A549 (cell line): ENCODE measurements around the gene RPLP2. TPM values are rescaled to one million over a fixed set of nuclear protein-coding genes. Genes with fewer than 3 reads are reported as not detected.

Experiments used
- ATAC-seq, 2 experiments: fragments of 200-7000 bp in 1 of 2; fragments of >200 bp in 1 of 2; cut with Nextera tagmentation in 1 of 2; cut with Tn5 transposase in 1 of 2; 3 replicates each; pipeline versions ENCODE4 v1.8.0 to v1.9.1; 2018 to 2020; ENCODE audit warnings: mild to moderate bottlenecking in 1 of 2, moderate library complexity in 1 of 2
- CTCF ChIA-PET: fragments of 300-600 bp; sonication (Branson Sonifier 250); formaldehyde crosslinking; extraction: SDS; loops from one replicate; lab custom pipeline; 2021; ENCODE audit warnings: antibody characterized with exemption, inconsistent platforms; lab: Yijun Ruan, JAX
- POLR2A ChIA-PET: fragments of 350-600 bp; formaldehyde crosslinking; extraction: SDS; loops from one replicate; lab custom pipeline; 2021; ENCODE audit warnings: antibody characterized with exemption, inconsistent platforms; lab: Yijun Ruan, JAX
- DNase-seq, 2 experiments: peaks; one replicate each; pipeline versions ENCODE4 v3.0.0 to v3.0.0-alpha.2; 2011 to 2016; ENCODE audit warnings: low read depth in 1 of 2, low spot score in 1 of 2
- FAIRE-seq: peaks from 2 replicates; lab custom pipeline; 2011; peaks lifted over from hg19 to GRCh38; lab: Jason Lieb, UNC
- H3K27ac ChIP-seq, 2 experiments: fragments of >200 bp; sonication (Bioruptor Twin); formaldehyde crosslinking; 3 replicates each; pipeline ENCODE4 v1.5.1; 2016 to 2017
- H3K4me1 ChIP-seq: fragments of >200 bp; sonication (Bioruptor Twin); formaldehyde crosslinking; 3 replicates; pipeline ENCODE4 v1.6.1; 2016
- H3K4me2 ChIP-seq: fragments of >200 bp; sonication (Bioruptor Twin); formaldehyde crosslinking; 3 replicates; pipeline ENCODE4 v1.6.1; 2016
- H3K4me3 ChIP-seq: fragments of >200 bp; sonication (Bioruptor Twin); formaldehyde crosslinking; 3 replicates; pipeline ENCODE4 v1.5.1; 2016
- H3K9me3 ChIP-seq: fragments of >200 bp; sonication (Bioruptor Twin); formaldehyde crosslinking; 3 replicates; pipeline ENCODE4 v1.6.1; 2016
- CEBPB ChIP-seq, 2 experiments: fragments of >200 bp in 1 of 2; sonication (Bioruptor Twin) in 1 of 2; formaldehyde crosslinking in 1 of 2; IDR thresholded peaks; 2 replicates each; pipeline ENCODE4 v1.6.1; 2012 to 2016
- CHD2 ChIP-seq: fragments of 150-350 bp; IDR thresholded peaks from 2 replicates; pipeline ENCODE4 v1.6.1; 2014; ENCODE audit warnings: low read length; ENCODE audit not compliant: partially characterized antibody
- CHD4 ChIP-seq: fragments of 200-600 bp; sonication (generic); IDR thresholded peaks from 2 replicates; pipeline ENCODE4 v1.6.1; 2016; ENCODE audit warnings: antibody characterized with exemption, mild to moderate bottlenecking, borderline replicate concordance
- E2F6 ChIP-seq: IDR thresholded peaks from 2 replicates; pipeline ENCODE4 v1.6.1; 2012; ENCODE audit warnings: low read depth, borderline replicate concordance
- ELK1 ChIP-seq: fragments of 150-350 bp; IDR thresholded peaks from 2 replicates; pipeline ENCODE4 v1.6.1; 2014; ENCODE audit warnings: low read depth, mild to moderate bottlenecking, low read length
- EP300 ChIP-seq, 2 experiments: fragments of >200 bp; sonication (Bioruptor Twin); formaldehyde crosslinking; IDR thresholded peaks; 2 replicates in 1 of 2; 3 replicates in 1 of 2; pipeline ENCODE4 v1.6.1; 2016 to 2017
- FOSB ChIP-seq: fragments of 250-450 bp; sonication (Bioruptor Pico); IDR thresholded peaks from 2 replicates; pipeline ENCODE4 v1.5.0; 2020; ENCODE audit warnings: mild to moderate bottlenecking, moderate library complexity
- FOXS1 ChIP-seq: fragments of 250-450 bp; sonication (Bioruptor Pico); IDR thresholded peaks from 2 replicates; pipeline ENCODE4 v1.5.0; 2020; ENCODE audit warnings: mild to moderate bottlenecking, moderate library complexity
- HDAC2 ChIP-seq: fragments of 200-600 bp; sonication (generic); IDR thresholded peaks from 2 replicates; pipeline ENCODE4 v1.6.1; 2016
- HES2 ChIP-seq: fragments of >200 bp; sonication (Bioruptor Twin); formaldehyde crosslinking; IDR thresholded peaks from 2 replicates; pipeline ENCODE4 v1.6.1; 2016
- HOXB13 ChIP-seq: fragments of 250-450 bp; sonication (Bioruptor Pico); IDR thresholded peaks from 2 replicates; pipeline ENCODE4 v1.5.0; 2020; ENCODE audit warnings: low read depth, mild to moderate bottlenecking, moderate library complexity
- KDM1A ChIP-seq: fragments of 200-600 bp; sonication (generic); IDR thresholded peaks from 2 replicates; pipeline ENCODE4 v1.6.1; 2016; ENCODE audit warnings: low read depth, mild to moderate bottlenecking
- MAX ChIP-seq: IDR thresholded peaks from 2 replicates; pipeline ENCODE4 v1.6.1; 2012
- MYC ChIP-seq: IDR thresholded peaks from 2 replicates; pipeline ENCODE4 v1.6.1; 2012; ENCODE audit warnings: mild to moderate bottlenecking, inconsistent platforms, low read length, improper control_type of control experiment, borderline replicate concordance
- PHF8 ChIP-seq: fragments of 200-600 bp; sonication (generic); IDR thresholded peaks from 2 replicates; pipeline ENCODE4 v1.6.1; 2016; ENCODE audit warnings: low read depth, mild to moderate bottlenecking, antibody characterized with exemption, moderate library complexity, borderline replicate concordance
- POLR2A ChIP-seq: IDR thresholded peaks from 2 replicates; pipeline ENCODE4 v1.6.1; 2012; ENCODE audit warnings: mild to moderate bottlenecking, low read length
- RAD21 ChIP-seq, 2 experiments: fragments of >200 bp in 1 of 2; sonication (Bioruptor Twin) in 1 of 2; formaldehyde crosslinking in 1 of 2; IDR thresholded peaks in 1 of 2; conservative IDR thresholded peaks in 1 of 2; 2 replicates in 1 of 2; 3 replicates in 1 of 2; pipeline ENCODE4 v1.6.1; 2012 to 2018; ENCODE audit warnings: inconsistent platforms in 1 of 2
- RARB ChIP-seq: fragments of 250-450 bp; sonication (Bioruptor Pico); IDR thresholded peaks from 2 replicates; pipeline ENCODE4 v1.8.0; 2021; ENCODE audit warnings: mild to moderate bottlenecking, moderate library complexity
- RFX5 ChIP-seq: fragments of 450-650 bp; IDR thresholded peaks from 2 replicates; pipeline ENCODE4 v1.7.1; 2014; ENCODE audit warnings: antibody characterized with exemption, mild to moderate bottlenecking, moderate library complexity
- SMC3 ChIP-seq: fragments of >200 bp; sonication (Bioruptor Twin); formaldehyde crosslinking; IDR thresholded peaks from 3 replicates; pipeline ENCODE4 v1.6.1; 2018; ENCODE audit warnings: inconsistent platforms
- SREBF2 ChIP-seq: fragments of 450-650 bp; IDR thresholded peaks from 2 replicates; pipeline ENCODE4 v1.6.1; 2014; ENCODE audit warnings: mild to moderate bottlenecking, moderate library complexity
- TFCP2L1 ChIP-seq: fragments of 250-450 bp; sonication (Bioruptor Pico); IDR thresholded peaks from 2 replicates; pipeline ENCODE4 v1.5.0; 2021; ENCODE audit warnings: mild to moderate bottlenecking
- ZC3H11A ChIP-seq: fragments of 450-650 bp; IDR thresholded peaks from 2 replicates; pipeline ENCODE4 v1.6.1; 2014; ENCODE audit warnings: antibody characterized with exemption, mild to moderate bottlenecking
- ZFP36 ChIP-seq: fragments of 450-650 bp; IDR thresholded peaks from 2 replicates; pipeline ENCODE4 v1.6.1; 2014; ENCODE audit warnings: borderline replicate concordance; ENCODE audit not compliant: partially characterized antibody
- ZSCAN20 ChIP-seq: fragments of 250-450 bp; sonication (Bioruptor Pico); IDR thresholded peaks from 2 replicates; pipeline ENCODE4 v1.8.0; 2022; ENCODE audit warnings: mild to moderate bottlenecking, moderate library complexity
- WGBS: methylation state at CpG from one replicate; pipeline ENCODE4 v1.1.6; 2017; ENCODE audit errors: missing lambda C conversion rate; 5-methylcytosine and 5-hydroxymethylcytosine counted together
- polyA plus RNA-seq, 4 experiments: library from polyadenylated mRNA; depleted of rRNA in 3 of 4; stranded (reverse); fragments of >200 nt; fragmentation: RNase III in 1 of 4; extraction: RNeasy Plus Mini Kit Qiagen cat#74134 plus additional on column Dnase treatment in 1 of 4; gene quantifications; 2 replicates in 3 of 4; 3 replicates in 1 of 4; pipeline ENCODE4 v1.2.3, GENCODE V29; 2011 to 2017

RPLP2 gene
- polyA plus RNA-seq, 2 of the 4 experiments (the other 2 are of a cell fraction), result 1,493 to 2,508 TPM

GRCh38 chr11:787084-787675, 22.6 kb upstream of the RPLP2 start:
- Histone ChIP-seq H3K4me2 (no peak overlapping the region), H3K4me1 (peaks cover 23% of the 10 kb centered on the region), H3K27ac (no peak overlapping the region)
- WGBS, result 86% methylated on average over 17 of the region's 24 CpGs
- ATAC-seq, result no peak
- ChIA-PET CTCF (interaction anchor here (1.2 kb wide), 1 partner anchor 10 kb away, joined by 3 read pairs; no protein-coding TSS in a partner anchor), POLR2A (interaction anchor here (0.6 to 2.0 kb wide), 2 partner anchors 9 to 10 kb away, joined by 3 to 5 read pairs; no protein-coding TSS in a partner anchor)
- no peak for FAIRE-seq
- TF ChIP-seq TFCP2L1 (no peak), ZFP36 (no peak), E2F6 (no peak), RFX5 (no peak), FOSB (CRISPR knock-in tag) (no peak), HDAC2 (no peak), PHF8 (no peak)
- TF ChIP-seq, all 56 proteins: peak for 0
- Histone ChIP-seq H3K4me3 (no peak overlapping the region), H3K9me3 (no peaks in the 10 kb centered on the region)
- DNase-seq, result no peak

- H3K4me1 ChIP-seq, result peaks cover 23% of the 10 kb centered on the region
- 88% methylated on average over 8 of the region's 28 CpGs for WGBS
- DNase-seq (no peak), FAIRE-seq (no peak), ATAC-seq (no peak)
- ChIA-PET POLR2A (no interaction called here), CTCF (interaction anchor here (1.1 kb wide), 1 partner anchor 233 kb away, joined by 3 read pairs; no protein-coding TSS in a partner anchor)
- H3K4me3 ChIP-seq, result no peak overlapping the region
- no peak overlapping the region for H3K27ac ChIP-seq
- no peaks in the 10 kb centered on the region for H3K9me3 ChIP-seq
- H3K4me2 ChIP-seq, result no peak overlapping the region
- no peak for TF ChIP-seq RFX5
- TF ChIP-seq KDM1A, result no peak
- no peak for TF ChIP-seq EP300 (IDR thresholded peaks at IDR 0.05)
- no peak for TF ChIP-seq ZC3H11A
- no peak for TF ChIP-seq HES2
- TF ChIP-seq RARB (CRISPR knock-in tag), result no peak
- no peak for TF ChIP-seq SREBF2
- TF ChIP-seq MAX, result no peak
- no peak for TF ChIP-seq ZSCAN20 (CRISPR knock-in tag)
- TF ChIP-seq MYC, result no peak
- no peak for TF ChIP-seq CHD2
- no peak for TF ChIP-seq CEBPB (IDR thresholded peaks at IDR 0.05)
- TF ChIP-seq FOXS1 (CRISPR knock-in tag), result no peak
- TF ChIP-seq SMC3, result no peak
- TF ChIP-seq ELK1, result no peak
- TF ChIP-seq RAD21 (conservative IDR thresholded peaks at IDR 0.05 in 1 of 2, IDR thresholded peaks at IDR 0.05 in 1 of 2), result no peak
- TF ChIP-seq POLR2A, result no peak
- TF ChIP-seq CHD4, result no peak
- no peak for TF ChIP-seq HOXB13 (CRISPR knock-in tag)
Observed at GRCh38 chr11:788009-788640, 21.6 kb upstream of the RPLP2 start.
